Transverse colon (tissue), 4 donors: Measurements from ENCODE around the gene NPAS3.

ENCODE experiments used
- EP300 ChIP-seq: sonication (generic); formaldehyde crosslinking; IDR thresholded peaks from one replicate; pipeline ENCODE4 v1.6.1; 2017; ENCODE audit warnings: antibody characterized with exemption, low read depth
- POLR2A ChIP-seq: fragments of 450-650 bp; IDR thresholded peaks from one replicate; pipeline ENCODE4 v1.6.1; 2016; ENCODE audit warnings: antibody characterized with exemption, mild to moderate bottlenecking, moderate library complexity
- POLR2AphosphoS5 ChIP-seq, 3 donors: sonication (generic); formaldehyde crosslinking; IDR thresholded peaks; one replicate each; pipeline ENCODE4 v1.6.1; 2016; ENCODE audit warnings: antibody characterized with exemption in 3 of 3
- TF ChIP-seq, protein P1 (sequence below), 5 experiments: fragments of 200-600 bp in 3 of 5; fragments of 450-650 bp in 2 of 5; sonication (generic) in 3 of 5; IDR thresholded peaks; 1 replicate in 2 of 5; 2 replicates in 3 of 5; pipeline ENCODE4 v1.5.1; 2016 to 2017; ENCODE audit warnings: antibody characterized with exemption in 5 of 5, inconsistent platforms in 3 of 5, mild to moderate bottlenecking in 2 of 5, moderate library complexity in 1 of 5

GRCh38 chr14:33598582-33598981 lies 659.9 kb downstream of the NPAS3 start:
- TF ChIP-seq, protein P1, sequence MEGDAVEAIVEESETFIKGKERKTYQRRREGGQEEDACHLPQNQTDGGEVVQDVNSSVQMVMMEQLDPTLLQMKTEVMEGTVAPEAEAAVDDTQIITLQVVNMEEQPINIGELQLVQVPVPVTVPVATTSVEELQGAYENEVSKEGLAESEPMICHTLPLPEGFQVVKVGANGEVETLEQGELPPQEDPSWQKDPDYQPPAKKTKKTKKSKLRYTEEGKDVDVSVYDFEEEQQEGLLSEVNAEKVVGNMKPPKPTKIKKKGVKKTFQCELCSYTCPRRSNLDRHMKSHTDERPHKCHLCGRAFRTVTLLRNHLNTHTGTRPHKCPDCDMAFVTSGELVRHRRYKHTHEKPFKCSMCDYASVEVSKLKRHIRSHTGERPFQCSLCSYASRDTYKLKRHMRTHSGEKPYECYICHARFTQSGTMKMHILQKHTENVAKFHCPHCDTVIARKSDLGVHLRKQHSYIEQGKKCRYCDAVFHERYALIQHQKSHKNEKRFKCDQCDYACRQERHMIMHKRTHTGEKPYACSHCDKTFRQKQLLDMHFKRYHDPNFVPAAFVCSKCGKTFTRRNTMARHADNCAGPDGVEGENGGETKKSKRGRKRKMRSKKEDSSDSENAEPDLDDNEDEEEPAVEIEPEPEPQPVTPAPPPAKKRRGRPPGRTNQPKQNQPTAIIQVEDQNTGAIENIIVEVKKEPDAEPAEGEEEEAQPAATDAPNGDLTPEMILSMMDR (IDR thresholded peaks at IDR 0.05) = no peak
- no peak for TF ChIP-seq POLR2AphosphoS5 (IDR thresholded peaks at IDR 0.05)
- TF ChIP-seq POLR2A = no peak
- TF ChIP-seq EP300 = no peak
